AG04449 (cell line): ENCODE data around the gene ERC2.

Experiments used
- CTCF ChIA-PET: fragments of 350-600 bp; formaldehyde crosslinking; extraction: SDS; loops from one replicate; lab custom pipeline; 2021; ENCODE audit warnings: antibody characterized with exemption; lab: Yijun Ruan, JAX
- POLR2A ChIA-PET: fragments of 400-600, 350-600 bp; formaldehyde crosslinking; extraction: SDS; loops from one replicate; lab custom pipeline; 2020; ENCODE audit warnings: antibody characterized with exemption, inconsistent platforms; lab: Yijun Ruan, JAX
- DNase-seq: peaks from one replicate; pipeline ENCODE4 v3.0.0-alpha.2; 2010; ENCODE audit warnings: low read depth, low spot score
- H3K4me3 ChIP-seq: 2 replicates; pipeline ENCODE4 v1.5.1; 2011; ENCODE audit warnings: low read depth, mild to moderate bottlenecking, control low read depth, low read length
- TF ChIP-seq, protein P1 (sequence below): IDR thresholded peaks from one replicate; pipeline ENCODE4 v1.5.1; 2011; ENCODE audit warnings: mild to moderate bottlenecking, moderate library complexity, low read length, control low read depth, inconsistent platforms; ENCODE audit not compliant: insufficient read depth; ENCODE audit errors: missing control alignments

Gene ERC2

GRCh38 chr3:55690726-55691125 lies 777.5 kb downstream of the ERC2 start:
- ChIA-PET POLR2A (no interaction called here), CTCF (no interaction called here)
- H3K4me3 ChIP-seq = no peak overlapping the region
- DNase-seq = no peak
- TF ChIP-seq, protein P1, sequence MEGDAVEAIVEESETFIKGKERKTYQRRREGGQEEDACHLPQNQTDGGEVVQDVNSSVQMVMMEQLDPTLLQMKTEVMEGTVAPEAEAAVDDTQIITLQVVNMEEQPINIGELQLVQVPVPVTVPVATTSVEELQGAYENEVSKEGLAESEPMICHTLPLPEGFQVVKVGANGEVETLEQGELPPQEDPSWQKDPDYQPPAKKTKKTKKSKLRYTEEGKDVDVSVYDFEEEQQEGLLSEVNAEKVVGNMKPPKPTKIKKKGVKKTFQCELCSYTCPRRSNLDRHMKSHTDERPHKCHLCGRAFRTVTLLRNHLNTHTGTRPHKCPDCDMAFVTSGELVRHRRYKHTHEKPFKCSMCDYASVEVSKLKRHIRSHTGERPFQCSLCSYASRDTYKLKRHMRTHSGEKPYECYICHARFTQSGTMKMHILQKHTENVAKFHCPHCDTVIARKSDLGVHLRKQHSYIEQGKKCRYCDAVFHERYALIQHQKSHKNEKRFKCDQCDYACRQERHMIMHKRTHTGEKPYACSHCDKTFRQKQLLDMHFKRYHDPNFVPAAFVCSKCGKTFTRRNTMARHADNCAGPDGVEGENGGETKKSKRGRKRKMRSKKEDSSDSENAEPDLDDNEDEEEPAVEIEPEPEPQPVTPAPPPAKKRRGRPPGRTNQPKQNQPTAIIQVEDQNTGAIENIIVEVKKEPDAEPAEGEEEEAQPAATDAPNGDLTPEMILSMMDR = no peak

GRCh38 chr3:55690177-55690576 lies 778.1 kb downstream of the ERC2 start:
- no peak overlapping the region for H3K4me3 ChIP-seq
- CTCF ChIA-PET = no interaction called here

DNA sequence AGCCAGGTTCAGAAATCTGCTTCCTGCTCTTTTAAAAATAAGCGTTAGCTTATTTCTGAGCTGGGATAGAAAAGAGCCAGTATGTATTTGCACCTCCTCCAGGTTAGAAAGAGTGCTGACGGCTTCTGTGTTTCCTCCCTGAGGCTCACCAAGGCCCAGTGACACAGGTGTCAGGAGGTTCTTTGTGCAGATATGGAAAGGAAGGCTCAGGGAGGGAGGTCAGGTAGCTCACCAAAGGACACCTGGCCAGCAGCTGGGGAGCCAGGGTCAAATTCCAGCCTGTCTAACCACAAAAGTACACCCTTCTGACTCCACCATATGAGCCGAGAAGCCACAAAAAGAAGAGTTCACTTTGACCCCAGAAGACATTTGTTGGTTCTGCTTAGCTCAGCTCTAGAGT lies 780.1 kb downstream of the ERC2 start:
- no peak overlapping the region for H3K4me3 ChIP-seq
- POLR2A ChIA-PET = no interaction called here
- DNase-seq = no peak
- TF ChIP-seq, protein P1 = no peak
- CTCF ChIA-PET = no interaction called here

More at GRCh38 chr3:55690177-55690576, 778.1 kb downstream of the ERC2 start:
- POLR2A ChIA-PET = no interaction called here
- TF ChIP-seq, protein P1 = no peak
- DNase-seq = no peak

DNA sequence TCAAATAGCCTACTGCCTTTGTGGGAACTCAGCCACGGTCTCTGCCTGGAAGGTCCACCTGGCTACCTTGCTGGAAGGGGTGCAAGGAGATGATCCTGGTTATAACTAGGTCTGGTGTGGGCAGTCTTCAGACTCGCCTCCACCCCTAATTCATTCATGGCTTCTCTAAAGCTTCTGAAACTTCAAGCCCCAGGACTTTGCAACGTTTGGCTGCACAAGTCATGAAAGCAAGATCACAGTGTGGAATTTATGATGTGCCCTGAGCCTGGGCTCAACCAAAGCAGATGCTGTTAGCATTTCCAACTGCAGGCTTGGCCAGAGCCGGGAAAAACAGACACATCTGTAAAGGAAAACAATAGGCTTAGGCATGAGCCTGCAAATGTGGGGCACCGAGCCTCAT lies 780.7 kb downstream of the ERC2 start:
- ChIA-PET POLR2A (no interaction called here), CTCF (no interaction called here)
- TF ChIP-seq, protein P1 = no peak
- no peak for DNase-seq
- H3K4me3 ChIP-seq = no peak overlapping the region

GRCh38 chr3:55686426-55687254 lies 781.6 kb downstream of the ERC2 start:
- CTCF ChIA-PET = no interaction called here
- DNase-seq = no peak
- POLR2A ChIA-PET = no interaction called here
- TF ChIP-seq, protein P1 = no peak
- no peak overlapping the region for H3K4me3 ChIP-seq

- no peak for DNase-seq
- ChIA-PET CTCF (no interaction called here), POLR2A (no interaction called here)
Measured at GRCh38 chr3:55683666-55684270, 784.5 kb downstream of the ERC2 start.

More at GRCh38 chr3:55683666-55684270, 784.5 kb downstream of the ERC2 start:
- H3K4me3 ChIP-seq = no peak overlapping the region
- TF ChIP-seq, protein P1 = no peak
